Measurements from ENCODE around the gene SPON1. TPM values are rescaled to one million over a fixed set of nuclear protein-coding genes. Genes with fewer than 3 reads are reported as not detected.
"Not testable (repeated sequence)": the region's sequence is repeated elsewhere in the genome, so short reads cannot be mapped to it uniquely, and the experiment has no call there.

SPON1 gene
- total RNA-seq, 1 experiment from 2014 or later: not detected

- not testable (repeated sequence) for DNase-seq (ENCODE audit: low read depth, low spot score)
Observed at GRCh38 chr11:14090631-14091030, 128.1 kb downstream of the SPON1 start.

DNA sequence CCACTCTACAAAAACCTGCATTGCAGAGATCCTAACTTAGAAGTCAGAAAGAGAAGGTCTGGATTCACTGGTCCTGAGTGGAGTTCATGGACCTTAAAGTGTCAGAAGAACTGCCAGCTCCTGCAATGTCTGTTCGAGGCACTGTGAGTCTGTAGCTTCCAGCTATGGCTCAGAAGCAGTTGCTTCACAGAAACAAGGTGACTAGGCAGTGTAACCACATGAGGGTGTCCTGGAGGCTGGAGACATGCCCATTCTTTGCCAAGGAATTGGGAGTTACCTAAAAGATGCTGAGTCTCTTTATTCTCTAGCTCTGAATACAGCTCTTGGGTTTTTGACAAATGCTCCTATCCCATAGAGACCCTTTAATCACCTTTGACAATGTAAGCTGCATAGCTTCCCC lies 130.5 kb downstream of the SPON1 start:
- DNase-seq (ENCODE audit: low read depth, low spot score): no peak
- in situ Hi-C loops (cut with HindIII; ENCODE audit: low pct_unique_long_range_greater_than_20kb, low sequenced_read_pairs): no loop called here

More at GRCh38 chr11:14090631-14091030, 128.1 kb downstream of the SPON1 start:
- in situ Hi-C loops (cut with HindIII; ENCODE audit: low pct_unique_long_range_greater_than_20kb, low sequenced_read_pairs): not testable (repeated sequence)

DNA sequence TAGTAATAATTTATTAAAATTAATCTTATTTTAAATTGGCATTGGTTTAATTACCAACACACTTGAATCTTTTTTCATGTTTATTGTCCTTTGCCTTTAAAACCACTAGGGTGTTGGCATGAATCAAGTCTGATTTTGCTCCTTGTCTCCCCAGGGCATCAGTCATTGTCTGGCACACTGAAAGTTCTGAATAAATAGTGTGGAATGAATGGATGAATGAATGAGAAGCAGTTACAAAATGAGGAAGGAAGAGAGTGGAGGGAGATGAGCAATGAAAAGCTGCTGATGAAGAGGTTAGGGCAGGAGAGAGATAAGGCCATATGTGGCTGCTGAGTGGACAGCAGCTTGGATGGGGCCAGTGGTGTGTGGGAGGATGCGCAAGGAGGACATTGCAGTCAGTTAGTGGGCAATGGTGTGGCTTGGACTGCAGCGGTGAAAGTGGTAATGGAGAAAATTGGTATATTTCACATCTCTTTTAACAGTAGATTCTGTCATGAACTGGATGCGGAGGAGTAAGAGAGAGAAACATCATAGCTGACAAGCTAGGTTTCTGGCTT lies 132.0 kb downstream of the SPON1 start:
- no peak for DNase-seq (ENCODE audit: low read depth, low spot score)
- in situ Hi-C loops (cut with HindIII; ENCODE audit: low pct_unique_long_range_greater_than_20kb, low sequenced_read_pairs): no loop called here

GRCh38 chr11:14095882-14096281 lies 133.4 kb downstream of the SPON1 start:
- in situ Hi-C loops (cut with HindIII; ENCODE audit: low pct_unique_long_range_greater_than_20kb, low sequenced_read_pairs): no loop called here
- DNase-seq (ENCODE audit: low read depth, low spot score): no peak

DNA sequence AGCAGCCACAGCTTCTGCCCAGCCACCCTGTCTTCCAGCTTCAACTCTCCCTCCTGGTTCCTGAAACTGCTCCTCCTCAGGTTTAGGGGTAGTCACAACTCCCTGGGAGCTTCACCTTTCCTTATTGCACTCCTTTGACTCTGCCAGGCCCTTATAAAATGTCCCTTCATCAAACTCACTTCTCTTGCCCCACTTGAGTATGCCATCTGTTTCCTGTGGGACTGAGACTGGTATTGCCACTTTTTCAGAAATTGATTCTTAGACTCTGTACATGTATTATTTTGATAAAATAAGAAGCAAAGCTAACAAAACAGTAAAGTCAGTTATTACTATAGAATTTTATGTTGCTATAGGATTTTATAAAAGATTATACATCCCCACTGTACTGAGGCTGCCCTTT lies 134.1 kb downstream of the SPON1 start:
- no peak for DNase-seq (ENCODE audit: low read depth, low spot score)
- in situ Hi-C loops (cut with HindIII; ENCODE audit: low pct_unique_long_range_greater_than_20kb, low sequenced_read_pairs): no loop called here

DNA sequence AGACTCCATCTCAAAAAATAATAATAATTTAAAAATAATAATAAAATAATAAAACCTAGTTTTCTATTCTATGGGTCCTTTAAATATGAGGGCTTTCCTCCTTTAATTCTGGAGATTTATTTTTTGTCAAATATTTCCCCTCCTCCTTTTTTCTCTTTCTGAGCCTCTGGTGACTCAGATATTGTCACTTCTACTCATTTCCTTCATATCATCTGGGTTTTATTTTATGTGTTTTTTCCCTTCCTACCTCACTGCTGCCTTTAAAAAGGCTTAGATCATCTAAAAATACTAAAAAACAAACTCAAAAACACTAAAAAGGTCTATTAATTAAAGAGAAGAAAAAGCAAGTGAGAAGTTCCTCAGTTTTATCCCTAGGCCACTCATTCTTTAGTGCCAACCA lies 138.9 kb downstream of the SPON1 start:
- in situ Hi-C loops (cut with HindIII; ENCODE audit: low pct_unique_long_range_greater_than_20kb, low sequenced_read_pairs): no loop called here
- no peak for DNase-seq (ENCODE audit: low read depth, low spot score)

DNA sequence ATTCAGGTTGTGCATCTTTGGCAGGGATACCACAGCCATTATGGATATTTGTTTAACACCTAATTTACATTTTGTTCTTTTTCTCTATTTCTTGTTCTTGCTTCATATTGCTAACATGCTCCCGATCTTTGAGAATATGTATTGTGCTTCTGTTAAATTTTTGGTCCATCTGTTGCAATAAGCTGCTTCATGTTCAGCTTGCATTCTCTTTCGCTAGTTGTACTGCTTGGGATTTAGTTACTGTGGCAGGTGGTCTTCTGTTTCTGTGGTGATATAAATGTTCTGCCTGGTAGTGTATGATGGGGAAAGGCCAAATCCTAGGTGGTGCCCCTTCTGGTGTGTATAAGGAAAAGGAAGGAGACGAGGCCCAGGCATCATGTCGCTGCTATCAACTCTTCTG lies 140.2 kb downstream of the SPON1 start:
- in situ Hi-C loops (cut with HindIII; ENCODE audit: low pct_unique_long_range_greater_than_20kb, low sequenced_read_pairs): no loop called here
- DNase-seq (ENCODE audit: low read depth, low spot score): no peak

DNA sequence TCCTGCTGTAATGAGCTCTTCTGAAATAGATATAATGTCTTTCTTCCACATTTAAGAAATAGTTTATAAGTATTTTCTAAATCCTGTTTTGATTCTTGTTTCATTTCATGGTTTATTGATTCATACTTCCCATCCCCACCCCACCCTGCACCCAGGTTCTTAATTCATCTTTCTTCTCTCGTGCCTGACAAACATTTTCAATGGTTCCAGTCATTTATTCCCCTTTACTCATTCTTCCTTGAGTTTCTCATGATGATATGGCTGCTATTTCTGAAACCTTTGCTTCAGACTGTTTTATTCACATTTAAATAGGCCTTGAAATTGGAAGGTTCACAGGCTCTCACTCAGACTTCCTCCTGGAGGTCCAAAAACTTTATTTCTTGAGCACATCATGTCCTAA lies 142.9 kb downstream of the SPON1 start:
- in situ Hi-C loops (cut with HindIII; ENCODE audit: low pct_unique_long_range_greater_than_20kb, low sequenced_read_pairs): no loop called here
- DNase-seq (ENCODE audit: low read depth, low spot score): no peak

DNA sequence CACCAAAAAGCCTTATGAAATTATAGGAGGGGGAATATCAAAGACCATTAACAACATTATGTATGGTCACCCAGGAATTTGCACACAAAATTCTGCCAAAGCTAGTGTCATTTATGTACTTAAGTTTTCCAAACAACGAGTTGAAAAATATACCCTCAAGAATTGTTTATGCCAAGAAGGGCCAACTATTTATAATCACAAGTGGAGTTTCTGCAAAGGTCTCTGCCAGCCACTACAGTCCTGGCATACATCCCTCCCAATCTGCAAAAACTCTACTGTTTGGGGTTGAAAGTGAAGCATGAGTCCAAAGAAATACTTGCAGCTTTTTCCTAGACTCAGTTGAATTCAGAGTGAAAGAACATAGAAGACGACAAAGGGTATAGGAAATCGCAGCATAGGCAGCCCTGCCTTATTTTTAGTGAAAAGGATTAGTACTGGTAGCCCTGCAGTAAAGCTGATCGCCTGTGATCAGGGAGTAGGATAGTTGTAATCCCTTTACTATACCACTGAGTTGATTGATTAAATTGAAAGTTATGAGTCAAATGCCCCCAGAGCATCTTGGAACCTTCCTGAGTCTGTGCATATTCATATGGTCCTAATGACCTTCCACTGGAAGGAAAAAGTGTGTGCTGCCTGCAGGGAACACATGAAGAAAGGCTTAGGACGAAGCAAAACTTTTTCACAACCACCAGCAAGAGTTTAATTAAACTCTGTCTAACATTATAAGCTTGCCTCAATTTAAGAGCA lies 144.0 kb downstream of the SPON1 start:
- in situ Hi-C loops (cut with HindIII; ENCODE audit: low pct_unique_long_range_greater_than_20kb, low sequenced_read_pairs): no loop called here

DNA sequence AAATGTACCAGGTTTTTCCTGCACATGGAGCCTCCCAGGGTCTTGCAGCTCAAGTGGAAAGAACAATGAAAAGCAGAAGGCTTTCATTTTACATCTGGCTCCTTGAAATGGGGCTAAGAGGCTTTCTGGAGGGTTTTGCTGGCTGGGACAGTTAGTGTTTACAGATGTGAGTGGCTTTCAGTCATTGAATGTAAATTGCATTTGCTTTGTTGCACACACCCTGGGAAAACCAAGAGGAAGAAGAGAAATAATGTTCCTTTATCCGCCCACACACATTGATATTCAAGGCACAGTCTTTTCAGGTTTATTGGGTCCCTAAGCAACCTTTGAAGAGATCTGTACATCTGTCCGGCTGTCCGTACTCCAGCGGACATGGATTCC lies 144.5 kb downstream of the SPON1 start:
- no peak for DNase-seq (ENCODE audit: low read depth, low spot score)
- in situ Hi-C loops (cut with HindIII; ENCODE audit: low pct_unique_long_range_greater_than_20kb, low sequenced_read_pairs): no loop called here

More for the DNA sequence above, 144.0 kb downstream of the SPON1 start:
- DNase-seq (ENCODE audit: low read depth, low spot score): no peak

GRCh38 chr11:14109742-14110141 lies 147.2 kb downstream of the SPON1 start:
- in situ Hi-C loops (cut with HindIII; ENCODE audit: low pct_unique_long_range_greater_than_20kb, low sequenced_read_pairs): no loop called here

DNA sequence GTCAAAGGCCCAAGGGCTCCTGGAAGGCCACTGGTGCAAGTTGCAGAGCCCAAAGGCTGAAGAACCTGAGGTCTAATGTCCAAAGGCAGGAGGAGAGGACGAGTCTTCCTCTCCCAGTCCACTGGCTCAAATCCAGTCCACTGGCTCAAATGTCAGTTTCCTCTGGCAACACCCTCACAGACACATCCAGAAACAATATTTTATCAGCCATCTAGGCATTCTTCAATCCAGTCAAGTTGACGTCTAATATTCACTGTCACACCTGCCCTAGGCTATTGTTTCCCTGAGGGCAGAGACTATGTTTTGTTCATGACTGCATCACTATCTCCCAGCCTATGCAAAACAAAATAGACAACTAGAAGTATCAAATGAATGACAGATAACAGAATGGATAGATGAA lies 148.1 kb downstream of the SPON1 start:
- no peak for DNase-seq (ENCODE audit: low read depth, low spot score)
- in situ Hi-C loops (cut with HindIII; ENCODE audit: low pct_unique_long_range_greater_than_20kb, low sequenced_read_pairs): no loop called here

More at GRCh38 chr11:14109742-14110141, 147.2 kb downstream of the SPON1 start:
- DNase-seq (ENCODE audit: low read depth, low spot score): no peak

DNA sequence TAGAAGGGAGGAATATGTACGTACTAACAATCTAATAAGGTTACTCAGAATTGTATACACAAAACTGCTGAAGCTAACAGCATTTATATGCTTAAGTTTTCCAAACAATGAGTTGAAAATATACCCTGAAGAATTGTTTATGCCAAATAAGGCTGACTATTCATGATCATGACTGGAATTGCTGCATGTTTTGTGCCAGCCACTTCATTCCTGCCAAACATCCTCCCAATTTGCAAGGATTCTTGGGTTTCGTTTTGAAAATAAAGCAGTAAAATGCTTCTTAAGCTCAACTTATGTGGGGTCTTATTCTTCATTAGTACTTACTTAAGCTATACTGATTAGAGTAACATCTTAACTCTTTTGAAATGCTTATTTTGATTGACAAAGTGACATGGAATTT lies 149.0 kb downstream of the SPON1 start:
- in situ Hi-C loops (cut with HindIII; ENCODE audit: low pct_unique_long_range_greater_than_20kb, low sequenced_read_pairs): no loop called here
- no peak for DNase-seq (ENCODE audit: low read depth, low spot score)

DNA sequence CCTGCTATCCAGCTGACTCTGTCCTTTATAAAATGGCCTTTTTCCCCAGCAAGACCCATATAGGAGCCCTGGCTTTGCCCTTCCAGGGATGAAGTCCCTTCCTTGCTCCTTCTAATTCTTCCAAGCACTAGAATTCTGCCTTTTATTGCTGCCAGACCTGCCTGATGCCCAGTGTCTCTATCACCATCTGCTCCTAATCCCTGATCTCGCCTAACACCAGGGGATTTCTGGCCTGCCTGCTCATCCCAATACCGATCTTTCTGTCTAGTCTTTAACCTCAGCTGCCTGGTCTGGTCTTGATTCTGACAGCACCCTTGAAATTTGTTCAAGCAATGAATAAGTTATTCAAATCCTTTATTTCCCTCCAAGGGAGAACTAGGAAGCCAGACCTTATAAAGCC lies 150.2 kb downstream of the SPON1 start:
- in situ Hi-C loops (cut with HindIII; ENCODE audit: low pct_unique_long_range_greater_than_20kb, low sequenced_read_pairs): no loop called here
- no peak for DNase-seq (ENCODE audit: low read depth, low spot score)

- no peak for DNase-seq (ENCODE audit: low read depth, low spot score)
- in situ Hi-C loops (cut with HindIII; ENCODE audit: low pct_unique_long_range_greater_than_20kb, low sequenced_read_pairs): no loop called here
Observed at GRCh38 chr11:14114269-14114668, 151.7 kb downstream of the SPON1 start.

DNA sequence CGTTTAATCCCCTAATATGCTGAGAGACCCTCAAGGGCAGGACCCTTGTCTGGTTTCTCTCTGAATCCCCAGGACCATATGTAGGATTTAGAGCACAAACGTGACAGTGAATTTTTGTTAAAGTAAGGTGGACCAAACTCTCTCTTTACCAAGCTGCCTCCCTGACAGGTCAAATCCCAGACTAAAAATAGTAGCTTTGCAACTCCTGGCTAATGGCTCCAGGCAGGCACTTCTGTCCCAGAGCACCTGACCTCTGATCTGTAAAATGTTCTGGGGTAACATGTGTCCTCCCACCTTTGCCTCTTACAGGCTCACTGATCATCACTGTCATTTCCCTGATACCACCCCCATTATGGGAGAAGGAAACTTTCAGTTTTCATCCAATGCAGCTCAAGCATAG lies 152.3 kb downstream of the SPON1 start:
- in situ Hi-C loops (cut with HindIII; ENCODE audit: low pct_unique_long_range_greater_than_20kb, low sequenced_read_pairs): no loop called here
- DNase-seq (ENCODE audit: low read depth, low spot score): no peak

DNA sequence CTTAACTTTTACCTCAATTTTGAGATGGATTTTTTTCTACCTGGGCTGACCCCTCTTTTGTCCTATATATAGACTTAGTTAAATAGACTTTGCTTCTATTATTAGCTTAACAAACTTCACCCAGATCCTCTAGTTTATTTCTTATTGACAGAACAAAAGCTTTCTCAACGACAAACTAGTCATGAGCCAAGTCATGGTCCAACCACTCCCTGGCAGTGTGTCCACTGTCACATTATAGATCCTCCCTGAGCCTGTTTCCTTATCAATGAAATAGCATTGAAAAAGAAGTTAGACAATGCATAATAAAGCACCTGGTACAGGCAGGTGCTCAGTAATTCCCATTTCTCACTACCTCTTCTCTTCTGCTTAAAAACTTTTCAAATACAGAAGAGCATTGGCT lies 155.1 kb downstream of the SPON1 start:
- in situ Hi-C loops (cut with HindIII; ENCODE audit: low pct_unique_long_range_greater_than_20kb, low sequenced_read_pairs): no loop called here
- DNase-seq (ENCODE audit: low read depth, low spot score): no peak

DNA sequence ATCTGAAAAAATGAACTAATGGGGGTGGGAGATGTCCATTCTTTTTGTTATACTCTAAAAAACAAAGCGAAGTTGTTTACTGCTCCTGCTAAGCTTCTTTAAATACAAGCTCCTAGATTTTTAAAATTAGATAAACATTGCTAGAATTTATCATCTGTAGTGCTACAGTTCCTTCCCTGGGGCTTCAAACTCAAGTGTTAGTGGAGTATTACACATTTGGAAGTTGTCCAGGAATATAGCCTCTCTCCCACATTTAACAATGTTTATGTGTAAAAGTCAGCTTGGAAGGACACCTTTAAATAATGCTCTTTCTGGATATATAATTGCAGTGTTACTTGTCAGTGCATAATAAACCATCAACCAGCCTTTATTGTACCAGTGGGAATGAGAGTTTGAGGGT lies 155.5 kb downstream of the SPON1 start:
- in situ Hi-C loops (cut with HindIII; ENCODE audit: low pct_unique_long_range_greater_than_20kb, low sequenced_read_pairs): no loop called here
- DNase-seq (ENCODE audit: low read depth, low spot score): no peak

DNA sequence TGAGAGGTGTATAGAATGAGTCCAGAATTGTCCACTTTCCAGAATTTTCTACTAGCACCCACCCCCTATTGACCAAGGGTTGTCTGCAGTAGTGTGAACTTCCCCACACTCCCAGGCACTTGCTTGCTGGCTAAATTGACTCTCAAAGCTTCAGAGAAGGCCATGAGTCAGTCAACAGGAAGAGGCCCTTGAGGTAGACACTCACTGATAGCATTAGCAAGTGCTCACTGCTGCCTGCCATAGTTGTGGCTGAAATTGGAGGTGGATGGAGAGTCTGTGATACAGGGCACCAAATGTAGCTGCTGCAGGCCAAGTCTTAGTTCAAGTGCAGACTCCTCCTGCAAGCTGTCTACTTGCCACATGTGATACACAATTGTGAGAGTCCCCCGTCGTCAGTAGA lies 156.8 kb downstream of the SPON1 start:
- in situ Hi-C loops (cut with HindIII; ENCODE audit: low pct_unique_long_range_greater_than_20kb, low sequenced_read_pairs): no loop called here
- DNase-seq (ENCODE audit: low read depth, low spot score): no peak
